ENCODE measurements around the gene TAOK3. TPM values are rescaled to one million over a fixed set of nuclear protein-coding genes. Genes with fewer than 3 reads are reported as not detected.
"Not testable (repeated sequence)": the region's sequence is repeated elsewhere in the genome, so short reads cannot be mapped to it uniquely, and the experiment has no call there.

The TAOK3 gene
- total RNA-seq, 1 experiment from 2014 or later, result 10.6 TPM

DNA sequence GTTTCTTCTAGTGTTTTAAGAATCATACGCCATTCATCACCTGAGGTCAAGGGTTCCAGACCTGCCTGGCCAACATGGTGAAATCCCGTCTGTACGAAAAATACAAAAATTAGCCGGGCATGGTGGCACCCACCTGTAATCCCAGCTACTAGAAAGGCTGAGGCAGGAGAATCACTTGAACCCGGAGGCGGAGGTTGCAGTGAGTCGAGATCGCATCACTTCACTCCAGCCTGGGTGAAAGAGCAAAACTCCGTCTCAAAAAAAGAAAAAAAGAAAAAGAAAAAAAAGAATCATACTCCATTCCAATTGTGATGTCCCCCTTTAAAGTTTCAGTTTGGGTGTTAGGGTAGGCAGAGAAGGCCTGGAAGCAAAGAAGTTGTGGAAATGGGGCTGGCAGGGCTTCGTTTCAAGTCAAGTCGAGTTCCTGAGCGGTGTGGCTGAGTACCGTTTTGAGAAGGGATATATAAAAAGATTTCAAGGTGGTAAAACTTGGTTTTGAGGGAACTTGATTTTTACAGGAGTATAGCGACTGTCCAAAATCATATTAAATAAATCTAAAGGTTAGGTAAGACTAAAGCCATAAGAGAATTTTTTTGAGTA is 1.5 kb upstream of the TAOK3 start:
- DNase-seq (ENCODE audit: low read depth), result no peak

- no peak for DNase-seq (ENCODE audit: low read depth)
Observed at GRCh38 chr12:118373616-118374015, 909 bp upstream of the TAOK3 start.

GRCh38 chr12:118371321-118372282 is 1.1 kb downstream of the TAOK3 start:
- DNase-seq (ENCODE audit: low read depth), result no peak

DNA sequence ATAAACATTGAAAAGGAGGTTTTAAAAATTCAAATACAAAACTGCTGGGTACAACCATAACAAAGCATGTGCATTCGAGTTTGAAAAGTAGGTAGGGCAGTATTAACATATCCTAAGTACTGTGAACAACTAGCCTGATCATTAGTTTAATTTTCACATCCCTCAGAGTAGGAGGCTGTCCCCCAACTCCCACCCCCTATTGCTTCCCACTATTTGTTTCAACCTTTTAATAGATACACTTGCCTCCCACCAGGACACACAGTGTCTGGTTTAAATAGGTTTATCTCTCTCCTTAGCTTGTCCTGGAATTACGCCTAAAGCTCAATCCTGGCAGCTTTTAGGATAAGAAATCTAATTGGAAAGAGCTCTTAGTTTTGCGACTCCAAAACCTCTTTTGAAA is 2.1 kb downstream of the TAOK3 start:
- no peak for DNase-seq (ENCODE audit: low read depth)

- no peak for DNase-seq (ENCODE audit: low read depth)
Observed at GRCh38 chr12:118368821-118369220, 3.9 kb downstream of the TAOK3 start.

DNA sequence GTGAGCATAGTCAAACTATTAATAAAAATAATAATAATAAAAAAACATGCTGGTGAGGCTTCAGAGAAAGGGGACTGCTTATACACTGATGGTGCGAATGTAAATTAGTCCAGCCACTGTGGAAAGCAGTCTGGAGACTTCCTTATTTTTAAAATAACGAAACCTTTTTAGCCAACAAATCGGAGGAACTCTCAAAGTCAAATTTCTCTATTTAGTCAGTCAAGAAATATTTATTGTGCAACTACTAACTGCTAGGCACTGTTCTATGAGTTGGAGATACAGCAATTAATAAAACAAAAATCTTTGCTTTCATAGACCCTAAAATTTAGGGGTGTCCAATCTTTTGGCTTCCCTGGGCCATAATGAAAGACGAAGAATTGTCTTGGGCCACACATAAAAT is 10.8 kb downstream of the TAOK3 start:
- no peak for DNase-seq (ENCODE audit: low read depth)

DNA sequence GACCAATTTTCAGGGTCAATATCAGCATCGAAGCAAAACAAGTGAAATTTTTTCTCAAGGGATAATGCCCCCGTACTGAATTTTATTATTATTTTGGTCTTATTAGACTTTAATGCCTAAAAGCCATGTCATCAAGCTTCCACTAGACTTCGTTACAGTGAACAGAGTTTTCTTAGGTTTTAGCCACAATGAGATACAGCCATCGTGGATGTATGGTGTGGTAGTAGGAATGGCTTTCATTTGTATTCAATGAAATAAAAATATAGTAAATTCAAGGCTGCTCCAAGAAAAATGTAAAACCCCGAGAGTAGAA is 11.7 kb downstream of the TAOK3 start:
- DNase-seq (ENCODE audit: low read depth), result no peak

DNA sequence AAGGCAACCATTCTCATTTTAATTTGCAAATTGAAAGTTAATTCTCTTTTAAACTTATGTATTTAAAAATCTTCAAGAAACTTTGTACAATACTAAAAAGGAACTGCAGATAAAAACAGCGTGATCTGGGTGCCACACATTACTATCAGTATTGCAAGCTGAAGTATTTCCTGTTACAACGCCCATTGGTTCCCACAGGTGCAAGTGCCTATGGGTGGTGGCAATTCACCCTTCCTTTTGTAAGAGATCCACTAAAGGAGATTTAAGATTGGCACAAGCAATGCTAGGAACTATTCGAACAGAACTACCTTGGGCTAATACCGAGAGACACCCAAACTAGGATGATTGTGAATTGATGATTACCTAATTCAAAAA is 13.2 kb downstream of the TAOK3 start:
- no peak for DNase-seq (ENCODE audit: low read depth)

- no peak for DNase-seq (ENCODE audit: low read depth)
Observed at GRCh38 chr12:118358612-118359540, 13.8 kb downstream of the TAOK3 start.

DNA sequence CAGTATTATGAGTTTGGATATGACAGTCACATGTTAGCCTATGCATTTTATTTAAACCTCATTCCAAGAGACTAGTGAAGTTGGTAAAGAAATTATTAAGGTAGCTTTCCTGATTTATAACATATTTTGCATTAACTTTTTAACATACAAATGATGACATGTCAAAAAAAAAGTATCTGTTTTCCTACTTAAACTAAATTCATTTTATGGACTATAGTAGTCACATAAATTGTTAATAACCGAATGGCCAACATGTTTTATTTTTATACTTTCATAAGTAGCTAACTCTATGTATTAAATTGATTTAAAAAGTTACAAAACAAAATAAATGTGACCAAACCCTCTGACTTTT is 14.7 kb downstream of the TAOK3 start:
- no peak for DNase-seq (ENCODE audit: low read depth)

DNA sequence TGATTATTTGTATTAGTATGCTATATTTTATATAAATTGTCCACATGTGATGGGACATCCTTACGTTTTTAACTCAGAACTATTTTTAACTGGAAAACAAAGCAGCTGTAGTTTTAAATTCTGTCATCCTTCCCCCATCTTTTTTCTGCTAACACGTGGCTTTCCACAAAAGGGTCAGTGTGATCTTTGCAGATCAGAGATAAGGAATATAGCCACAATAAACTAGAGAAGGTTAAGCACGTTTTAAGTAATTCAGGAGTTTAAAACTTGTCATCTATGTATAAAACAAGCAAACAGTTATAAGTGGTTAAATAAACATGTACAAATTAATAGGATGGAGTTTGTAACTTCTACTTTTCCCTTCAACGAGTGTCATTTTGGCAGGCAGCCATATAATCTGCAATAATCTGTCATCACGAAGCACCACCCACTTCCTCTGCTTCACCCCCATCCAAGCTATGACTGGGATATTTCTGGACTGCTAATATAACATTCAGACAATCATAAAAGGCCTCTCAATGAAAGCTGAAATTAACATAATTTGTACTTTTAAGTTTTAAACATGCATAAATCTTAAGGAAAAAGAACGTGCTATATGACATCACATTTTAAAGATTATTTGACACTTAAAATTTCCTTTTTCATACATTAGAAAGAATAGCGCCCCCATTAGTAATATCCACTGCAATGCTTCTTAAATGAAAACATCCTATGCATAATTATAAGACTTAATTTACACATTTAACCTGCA is 15.3 kb downstream of the TAOK3 start:
- DNase-seq (ENCODE audit: low read depth), result peak; percentile 71

- DNase-seq (ENCODE audit: low read depth), result peak; percentile 50
Observed at GRCh38 chr12:118356809-118357256, 15.9 kb downstream of the TAOK3 start.

DNA sequence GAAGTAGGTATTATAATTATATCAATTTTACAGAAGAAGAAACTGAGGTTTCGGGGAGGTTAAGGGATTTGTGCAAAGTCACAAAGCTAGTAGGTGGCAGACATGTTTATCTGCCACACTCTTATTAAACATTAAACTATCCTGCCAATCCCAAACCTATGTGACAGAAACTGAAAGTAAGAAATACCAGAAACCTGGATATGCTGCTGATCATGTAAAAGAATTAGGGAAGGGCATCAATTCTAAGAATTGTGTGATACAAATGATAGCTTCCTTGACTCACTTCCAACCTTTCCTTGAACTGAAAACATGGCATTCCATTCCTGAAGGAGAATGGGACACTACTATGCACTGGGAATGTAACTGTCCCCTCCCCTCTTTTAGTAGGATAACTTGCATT is 16.9 kb downstream of the TAOK3 start:
- DNase-seq (ENCODE audit: low read depth), result no peak

- DNase-seq (ENCODE audit: low read depth), result peak; percentile 49
Observed at GRCh38 chr12:118354903-118355302, 17.8 kb downstream of the TAOK3 start.

GRCh38 chr12:118354503-118354902 is 18.2 kb downstream of the TAOK3 start:
- DNase-seq (ENCODE audit: low read depth), result not testable (repeated sequence)

DNA sequence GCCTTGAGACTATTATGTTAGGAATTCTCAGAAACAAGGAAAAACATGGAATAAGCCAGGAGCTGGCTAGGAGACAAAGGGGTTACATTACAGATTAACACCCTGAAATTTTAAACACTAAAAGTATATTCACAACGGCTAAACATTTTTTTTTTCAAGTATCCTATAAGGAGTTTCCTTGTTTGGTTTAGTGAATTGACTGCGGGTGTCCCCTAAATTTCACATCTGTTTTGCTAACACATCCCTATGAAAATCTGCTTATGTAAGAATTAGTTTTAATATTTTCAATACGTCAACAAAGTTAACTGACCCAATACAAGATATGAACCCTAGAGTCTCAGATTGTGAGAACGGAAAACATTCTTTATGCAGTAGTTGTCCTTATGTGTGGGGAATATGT is 19.0 kb downstream of the TAOK3 start:
- DNase-seq (ENCODE audit: low read depth), result no peak

DNA sequence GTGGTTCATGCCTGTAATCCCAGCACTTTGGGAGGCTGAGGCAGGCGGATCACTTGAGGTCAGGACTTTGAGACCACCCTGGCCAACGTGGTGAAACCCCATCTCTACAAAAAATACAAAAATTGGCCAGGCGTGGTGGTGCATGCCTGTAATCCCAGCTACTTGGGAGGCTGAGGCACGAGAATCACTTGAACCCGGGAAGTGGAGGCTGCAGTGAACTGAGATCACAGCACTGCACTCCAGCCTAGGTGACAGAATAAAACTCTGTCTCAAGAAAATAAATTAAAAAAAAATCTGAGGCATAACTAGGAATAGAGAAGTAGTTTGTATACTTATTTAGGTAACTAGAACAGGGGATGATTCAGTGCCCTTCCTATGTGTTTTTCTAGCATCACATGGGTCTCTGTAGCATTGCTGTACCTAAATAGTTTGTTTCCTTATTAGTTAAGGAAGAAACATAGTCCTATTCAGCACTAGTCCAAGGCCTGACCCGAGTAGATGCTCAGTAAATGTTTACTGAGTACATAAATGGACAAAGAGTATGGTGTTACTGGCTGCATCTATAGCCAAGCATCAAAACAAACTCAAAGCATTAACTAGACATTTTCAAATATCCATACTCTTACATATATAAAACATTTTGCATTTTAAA is 21.7 kb downstream of the TAOK3 start:
- no peak for DNase-seq (ENCODE audit: low read depth)

GRCh38 chr12:118347916-118348315 is 24.8 kb downstream of the TAOK3 start:
- no peak for DNase-seq (ENCODE audit: low read depth)

GRCh38 chr12:118346895-118347294 is 25.8 kb downstream of the TAOK3 start:
- no peak for DNase-seq (ENCODE audit: low read depth)

- no peak for DNase-seq (ENCODE audit: low read depth)
Observed at GRCh38 chr12:118345355-118345754, 27.4 kb downstream of the TAOK3 start.

- DNase-seq (ENCODE audit: low read depth), result no peak
Observed at GRCh38 chr12:118344829-118345228, 27.9 kb downstream of the TAOK3 start.

Measured in HT1080 (cell line).